Lower leg skin (tissue), 3 donors: ENCODE measurements around the gene LAMC3.

Source experiments
- CTCF ChIP-seq, 3 donors: fragments of 450-650 bp; IDR thresholded peaks; one replicate each; pipeline ENCODE4 v1.5.1; 2016; ENCODE audit warnings: antibody characterized with exemption in 3 of 3, mild to moderate bottlenecking in 3 of 3, moderate library complexity in 2 of 3
- POLR2A ChIP-seq, 2 donors: fragments of 450-650 bp; IDR thresholded peaks; one replicate each; pipeline ENCODE4 v1.6.1; 2016 to 2017; ENCODE audit warnings: antibody characterized with exemption in 2 of 2, mild to moderate bottlenecking in 1 of 2, moderate library complexity in 1 of 2

- no peak for TF ChIP-seq CTCF (IDR thresholded peaks at IDR 0.05)
- TF ChIP-seq POLR2A (IDR thresholded peaks at IDR 0.05), result no peak
These were observed 102.9 kb downstream of the LAMC3 start for GRCh38 chr9:131111854-131112311.
